GM13976 (cell line): ENCODE measurements around the gene FOXF1.
A peak's percentile ranks its signal among the peaks of the same experiment; 100 is the strongest.

ENCODE experiments used
- DNase-seq: peaks from one replicate; pipeline ENCODE4 v3.0.0; 2012; ENCODE audit warnings: low spot score
- CTCF ChIP-seq: IDR thresholded peaks from 2 replicates; pipeline ENCODE4 v1.5.1; 2012; ENCODE audit warnings: borderline replicate concordance, mild to moderate bottlenecking; ENCODE audit not compliant: insufficient read depth; ENCODE audit errors: extremely low read depth, missing control alignments, control extremely low read depth
- in situ Hi-C: fragments of 300-500 bp; cut with MboI; formaldehyde crosslinking; loops from one replicate; pipeline ENCODE4 v1.12.0; 2022; ENCODE audit warnings: low sequenced_read_pairs, mixed read lengths, inconsistent platforms; ENCODE audit not compliant: unreplicated experiment

FOXF1 gene

GRCh38 chr16:86516623-86517003, 6.3 kb downstream of the FOXF1 start:
- no peak for DNase-seq
- no peak for TF ChIP-seq CTCF
- in situ Hi-C loops = loop anchor here (25.0 kb wide), 3 partner anchors 179 to 704 kb away; no protein-coding TSS in a partner anchor

GRCh38 chr16:86517033-86517432, 6.7 kb downstream of the FOXF1 start:
- no peak for TF ChIP-seq CTCF
- in situ Hi-C loops = loop anchor here (25.0 kb wide), 3 partner anchors 180 to 705 kb away; no protein-coding TSS in a partner anchor
- DNase-seq = no peak

- peak; percentile 67 for TF ChIP-seq CTCF
- DNase-seq = peak; percentile 79
- in situ Hi-C loops = loop anchor here (25.0 kb wide), 3 partner anchors 180 to 705 kb away; no protein-coding TSS in a partner anchor
Measured at GRCh38 chr16:86517652-86518258, 7.4 kb downstream of the FOXF1 start.

- DNase-seq = no peak
- TF ChIP-seq CTCF = no peak
- in situ Hi-C loops = loop anchor here (25.0 kb wide), 3 partner anchors 182 to 707 kb away; no protein-coding TSS in a partner anchor
Measured at GRCh38 chr16:86519007-86519648, 8.8 kb downstream of the FOXF1 start.

- in situ Hi-C loops = loop anchor here (25.0 kb wide), 3 partner anchors 182 to 707 kb away; no protein-coding TSS in a partner anchor
- peak; percentile 77 for TF ChIP-seq CTCF
- DNase-seq = peak; percentile 83
Measured at GRCh38 chr16:86519649-86520316, 9.5 kb downstream of the FOXF1 start.

- no peak for DNase-seq
- in situ Hi-C loops = loop anchor here (25.0 kb wide), 3 partner anchors 183 to 708 kb away; no protein-coding TSS in a partner anchor
- TF ChIP-seq CTCF = no peak
Measured at GRCh38 chr16:86520317-86521210, 10.2 kb downstream of the FOXF1 start.
